Activated T-cell treated with anti-CD3 and anti-CD28 coated beads for 4 hours (primary cell): ENCODE results near the gene PIP4K2A.
"Not testable (repeated sequence)": the region's sequence is repeated elsewhere in the genome, so short reads cannot be mapped to it uniquely, and the experiment has no call there.

ENCODE experiments used
- DNase-seq: peaks from one replicate; pipeline ENCODE4 v3.0.0-alpha.2; 2020

PIP4K2A gene

GRCh38 chr10:22548344-22548743 lies 166.0 kb downstream of the PIP4K2A start:
- DNase-seq: no peak

- no peak for DNase-seq
These were observed 168.7 kb downstream of the PIP4K2A start for GRCh38 chr10:22545643-22546042.

DNA sequence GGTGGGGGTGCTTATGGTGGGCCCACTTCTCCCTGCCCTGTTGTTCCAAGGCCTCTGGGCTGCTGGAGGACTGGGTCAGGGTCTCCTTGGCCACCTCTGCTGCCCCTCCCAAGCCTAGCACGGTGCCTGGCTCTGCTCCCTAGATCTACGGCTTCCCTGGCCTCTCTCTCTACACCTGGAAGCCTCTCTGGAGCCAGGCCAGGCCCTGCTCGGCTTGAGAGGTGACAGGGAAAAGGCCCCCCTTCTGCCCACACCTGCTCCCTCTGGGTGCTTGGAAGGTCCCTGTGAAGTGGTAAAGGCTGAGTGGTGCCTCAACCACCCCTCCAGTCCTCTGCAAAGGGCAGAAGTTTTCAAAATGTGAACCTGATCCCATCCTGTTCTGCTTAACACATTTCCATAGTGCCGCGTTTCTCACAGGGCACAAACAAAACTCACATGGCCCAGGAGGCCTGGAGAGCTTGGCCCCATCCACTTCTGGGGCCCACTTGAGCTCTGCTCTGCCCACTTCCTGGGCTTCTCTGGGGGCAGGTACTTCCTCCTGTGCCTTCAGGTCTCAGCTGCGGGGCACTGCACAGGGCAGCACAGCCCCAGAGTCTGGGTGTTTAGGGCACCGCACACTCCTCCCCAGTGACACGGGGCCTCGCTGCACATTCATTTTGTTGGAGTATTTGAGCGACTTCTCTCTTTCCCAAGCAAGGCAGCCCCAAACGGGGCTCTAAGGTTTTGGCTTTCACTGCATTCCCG lies 169.9 kb downstream of the PIP4K2A start:
- no peak for DNase-seq

DNA sequence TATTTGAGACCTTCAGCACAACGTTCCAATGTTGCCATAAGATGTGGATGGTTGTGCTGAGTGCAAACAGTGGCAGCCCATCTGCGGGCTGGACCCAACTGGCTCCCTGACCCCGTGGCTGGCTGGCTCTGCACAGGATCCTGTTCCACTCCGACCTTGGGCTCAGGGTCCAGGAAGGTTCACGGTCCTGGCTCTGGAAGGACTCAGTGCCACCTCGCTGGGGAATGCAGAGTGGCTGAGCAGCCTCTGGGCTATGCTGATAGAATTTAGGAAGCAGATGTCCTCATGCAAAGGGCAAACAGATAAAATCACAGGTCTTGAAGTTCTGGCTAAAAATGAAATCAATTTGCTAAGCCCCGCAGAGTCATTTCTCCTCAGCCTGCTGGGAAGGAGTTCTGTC lies 171.6 kb downstream of the PIP4K2A start:
- no peak for DNase-seq

- no peak for DNase-seq
These were observed 172.5 kb downstream of the PIP4K2A start for GRCh38 chr10:22541900-22542299.

GRCh38 chr10:22539579-22540298 lies 174.6 kb downstream of the PIP4K2A start:
- DNase-seq: no peak

DNA sequence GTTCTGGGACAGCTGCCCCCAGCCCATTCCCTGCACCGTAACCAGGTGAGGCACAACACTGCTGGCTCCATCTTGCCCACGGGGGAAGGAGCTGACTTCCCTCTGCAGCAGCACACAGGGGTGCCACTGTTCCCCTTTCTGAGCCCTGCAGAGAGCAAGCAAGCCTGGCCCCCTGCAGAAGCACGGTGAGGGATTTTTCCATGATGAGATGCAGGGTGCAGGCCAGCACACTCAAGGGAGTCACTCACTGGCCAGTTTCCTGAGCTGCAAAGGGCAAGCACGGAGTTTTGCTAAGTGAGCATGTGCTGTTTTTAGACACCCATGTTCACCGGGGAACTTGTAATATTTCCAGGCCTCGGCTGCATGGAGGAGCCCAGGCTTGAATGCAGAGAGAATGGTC lies 176.6 kb downstream of the PIP4K2A start:
- DNase-seq: no peak

DNA sequence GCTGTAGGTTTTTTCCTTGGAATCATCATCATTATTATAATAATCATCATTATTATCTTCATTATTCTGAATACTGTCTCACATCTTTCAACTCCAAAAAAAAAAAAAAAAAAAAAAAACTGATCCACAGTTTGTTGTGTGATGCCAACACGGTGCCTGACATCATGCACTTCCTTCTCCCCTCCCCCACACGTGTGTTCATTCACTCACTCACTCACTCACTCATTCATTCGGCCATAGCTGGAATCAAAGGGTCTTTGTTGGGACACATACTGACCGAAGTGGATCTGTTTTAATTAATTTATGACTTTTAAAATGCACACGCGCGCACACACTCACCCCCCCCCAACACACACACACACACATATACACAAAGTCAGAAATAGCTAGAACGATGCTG lies 177.8 kb downstream of the PIP4K2A start:
- no peak for DNase-seq

GRCh38 chr10:22534849-22535604 lies 179.4 kb downstream of the PIP4K2A start:
- DNase-seq: no peak

GRCh38 chr10:22531441-22531840 lies 182.9 kb downstream of the PIP4K2A start:
- no peak for DNase-seq

DNA sequence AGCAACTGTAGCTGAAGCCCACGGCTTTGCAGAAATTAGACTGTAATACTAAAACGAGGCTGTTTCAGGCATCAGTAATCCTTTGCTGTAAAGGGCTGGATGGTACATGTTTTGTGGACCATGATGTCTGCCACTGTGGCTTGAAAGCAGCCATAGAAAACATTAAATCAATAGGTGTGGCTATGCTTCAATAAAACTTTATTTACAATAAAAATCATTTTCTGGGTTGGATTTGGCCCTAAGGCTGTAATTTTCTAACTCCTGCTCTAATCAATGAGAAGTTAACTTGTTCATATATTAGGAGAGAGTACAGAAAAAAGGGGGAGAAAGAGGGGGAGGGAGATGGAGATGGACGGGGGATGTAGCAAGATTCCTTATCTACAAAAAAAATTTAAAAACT lies 183.4 kb downstream of the PIP4K2A start:
- DNase-seq: no peak

GRCh38 chr10:22527520-22527919 lies 186.9 kb downstream of the PIP4K2A start:
- no peak for DNase-seq

DNA sequence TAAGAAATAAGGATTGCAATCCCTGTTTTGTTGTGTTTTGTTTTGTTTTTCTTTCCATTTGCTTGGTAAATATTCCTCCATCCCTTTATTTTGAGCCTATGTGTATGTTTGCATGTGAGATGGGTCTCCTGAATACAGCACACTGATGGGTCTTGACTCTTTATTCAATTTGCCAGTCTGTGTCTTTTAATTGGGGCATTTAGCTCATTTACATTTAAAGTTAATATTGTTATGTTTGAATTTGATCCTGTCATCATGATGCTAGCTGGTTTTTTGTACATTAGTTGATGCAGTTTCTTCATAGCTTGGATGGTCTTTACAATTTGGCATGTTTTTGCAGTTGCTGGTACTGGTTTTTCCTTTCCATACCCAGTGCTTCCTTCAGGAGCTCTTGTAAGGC lies 190.0 kb downstream of the PIP4K2A start:
- DNase-seq: not testable (repeated sequence)

DNA sequence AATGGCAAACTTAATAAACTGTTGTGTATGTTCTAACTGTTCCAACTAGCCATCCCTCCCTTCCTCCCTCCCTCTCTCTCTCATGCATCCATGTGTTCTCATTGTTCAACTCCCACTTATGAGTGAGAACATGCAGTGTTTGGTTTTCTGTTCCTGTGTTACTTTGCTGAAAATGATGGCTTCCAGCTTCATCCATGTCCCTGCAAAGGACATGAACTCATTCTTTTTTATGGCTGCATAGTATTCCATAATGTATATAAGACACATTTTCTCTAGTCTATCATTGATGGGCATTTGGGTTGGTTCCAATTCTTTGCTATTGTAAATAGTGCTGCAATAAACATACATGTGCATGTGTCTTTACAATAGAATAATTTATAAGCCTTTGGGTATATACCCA lies 193.7 kb downstream of the PIP4K2A start:
- DNase-seq: not testable (repeated sequence)

DNA sequence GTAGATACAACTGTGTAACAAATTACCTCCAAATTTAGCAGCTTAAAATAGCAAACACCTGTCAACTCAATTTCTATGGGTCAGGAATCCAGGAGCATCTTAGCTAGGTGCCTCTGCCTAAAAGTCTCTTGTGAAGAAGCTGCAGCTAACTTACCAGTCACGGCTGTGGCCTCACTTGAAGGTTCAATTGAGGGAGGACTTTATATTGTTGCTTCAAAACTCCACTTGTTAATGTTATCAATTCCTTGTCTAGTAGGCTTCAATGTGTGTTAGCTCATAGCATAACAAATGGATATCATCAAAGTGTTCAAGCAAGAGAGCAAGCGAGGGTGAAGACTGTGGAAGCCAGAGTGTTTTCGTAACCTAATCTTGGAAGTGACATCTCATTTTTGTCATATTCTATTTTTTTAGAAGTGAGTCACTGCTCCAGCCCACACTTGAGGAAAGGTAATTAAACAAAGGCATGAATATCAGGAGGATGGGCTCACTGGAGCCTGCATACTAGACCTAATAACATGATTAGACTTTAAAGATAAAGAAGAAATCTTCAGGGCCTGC lies 196.1 kb downstream of the PIP4K2A start:
- no peak for DNase-seq

GRCh38 chr10:22515009-22515408 lies 199.4 kb downstream of the PIP4K2A start:
- no peak for DNase-seq

DNA sequence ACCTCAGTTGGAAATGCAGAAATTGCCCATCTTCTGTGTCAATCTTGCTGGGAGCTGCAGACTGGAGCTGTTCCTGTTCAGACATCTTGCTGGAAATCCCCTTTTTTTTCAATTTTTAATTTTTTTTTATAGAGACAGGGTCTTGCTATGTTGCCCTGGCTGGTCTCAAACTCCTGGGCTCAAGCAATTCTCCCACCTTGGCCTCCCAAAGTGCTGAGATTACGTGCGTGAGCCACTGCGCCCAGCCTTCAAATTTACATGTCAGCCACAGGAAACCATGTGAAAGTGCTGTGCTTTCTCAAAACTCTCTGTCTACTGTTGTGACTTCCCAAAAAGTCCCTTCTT lies 200.0 kb downstream of the PIP4K2A start:
- DNase-seq: not testable (repeated sequence)

GRCh38 chr10:22513483-22514413 lies 200.6 kb downstream of the PIP4K2A start:
- DNase-seq: not testable (repeated sequence)

- DNase-seq: not testable (repeated sequence)
These were observed 202.4 kb downstream of the PIP4K2A start for GRCh38 chr10:22512015-22512414.

DNA sequence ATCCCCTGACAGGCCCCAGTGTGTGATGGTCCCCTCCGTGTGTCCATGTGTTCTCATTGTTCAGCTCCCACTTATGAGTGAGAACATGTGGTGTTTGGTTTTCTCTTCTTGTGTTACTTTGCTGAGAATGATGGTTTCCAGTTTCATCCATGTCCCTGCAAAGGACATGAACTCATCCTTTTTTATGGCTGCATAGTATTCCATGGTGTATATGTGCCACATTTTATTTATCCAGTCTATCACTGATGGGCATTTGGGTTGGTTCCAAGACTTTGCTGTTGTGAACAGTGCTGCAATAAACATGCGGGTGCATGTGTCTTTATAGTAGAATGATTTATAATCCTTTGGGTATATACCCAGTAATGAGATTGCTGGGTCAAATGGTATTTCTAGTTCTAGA lies 206.2 kb downstream of the PIP4K2A start:
- DNase-seq: not testable (repeated sequence)

DNA sequence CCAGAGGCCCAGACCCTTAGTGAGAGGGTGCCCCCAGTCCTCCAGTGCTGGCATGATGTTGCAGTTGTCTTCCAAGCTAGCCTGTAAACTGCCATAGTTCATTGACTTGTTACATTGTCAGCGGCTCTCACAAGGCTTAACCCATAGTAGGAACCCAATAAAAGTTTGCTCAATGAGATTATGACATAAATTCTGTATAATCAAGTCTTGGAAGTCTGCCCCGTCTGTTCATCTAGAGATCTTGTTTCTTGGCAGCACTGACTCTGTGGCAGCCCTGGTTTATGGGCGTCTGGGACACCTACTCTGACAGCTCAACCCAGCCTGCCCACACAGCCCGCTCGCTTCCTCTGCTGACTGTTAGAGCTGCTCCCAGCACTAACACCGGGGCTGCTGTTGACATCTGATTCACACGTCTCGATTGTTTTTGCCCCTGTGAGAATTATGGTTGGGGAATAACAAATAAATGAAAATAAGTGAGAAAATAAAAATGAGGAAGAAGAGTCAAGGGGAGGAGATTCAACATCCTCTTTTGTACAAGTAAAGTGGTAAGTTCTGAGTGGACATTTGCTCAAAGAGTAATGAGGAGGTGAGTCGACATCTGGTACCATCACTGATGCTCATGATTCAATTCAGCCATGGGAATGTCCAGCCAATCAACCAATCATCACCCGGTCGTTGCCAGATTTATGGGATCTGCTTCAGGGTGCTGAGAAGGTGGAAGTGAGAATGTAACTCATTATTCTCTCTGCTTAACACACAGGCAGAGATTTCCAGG lies 208.3 kb downstream of the PIP4K2A start:
- DNase-seq: peak; percentile 31

- no peak for DNase-seq
These were observed 209.6 kb downstream of the PIP4K2A start for GRCh38 chr10:22504766-22505165.
